Stimulated activated naive B cell treated with anti-CD40 and anti-IgM and Interleukin-4, amounts not matched to agents 10 μg/mL and 1 μg/mL and 100 μg/mL, for 72 hours (primary cell): ENCODE measurements around the gene SMARCA4.

ENCODE experiments used
- ATAC-seq, 2 donors: fragments of 150-1000 bp; cut with Tn5 transposase; replicated peaks; 2 replicates each; pipeline ENCODE4 v1.10.0; 2021; ENCODE audit warnings: moderate library complexity in 1 of 2
- DNase-seq: peaks from one replicate; pipeline ENCODE4 v3.0.0; 2021
- H3K27ac Mint-ChIP-seq: one replicate; pipeline ENCODE4 v1.8.0; 2022; ENCODE audit warnings: mild to moderate bottlenecking, mixed read lengths
- H3K27me3 Mint-ChIP-seq, 2 donors: one replicate each; pipeline ENCODE4 v1.8.0; 2022; ENCODE audit warnings: mixed read lengths in 2 of 2
- H3K36me3 Mint-ChIP-seq, 2 donors: one replicate each; pipeline ENCODE4 v1.8.0; 2022; ENCODE audit warnings: mixed read lengths in 2 of 2, mild to moderate bottlenecking in 1 of 2
- H3K4me1 Mint-ChIP-seq, 2 donors: one replicate each; pipeline ENCODE4 v1.8.0; 2022; ENCODE audit warnings: mixed read lengths in 2 of 2, mild to moderate bottlenecking in 1 of 2
- H3K4me3 Mint-ChIP-seq, 2 donors: one replicate each; pipeline ENCODE4 v1.8.0; 2022; ENCODE audit warnings: mild to moderate bottlenecking in 2 of 2, mixed read lengths in 2 of 2, moderate library complexity in 1 of 2
- H3K9me3 Mint-ChIP-seq, 2 donors: one replicate each; pipeline ENCODE4 v1.8.0; 2022; ENCODE audit warnings: mixed read lengths in 2 of 2, mild to moderate bottlenecking in 1 of 2

Gene SMARCA4

DNA sequence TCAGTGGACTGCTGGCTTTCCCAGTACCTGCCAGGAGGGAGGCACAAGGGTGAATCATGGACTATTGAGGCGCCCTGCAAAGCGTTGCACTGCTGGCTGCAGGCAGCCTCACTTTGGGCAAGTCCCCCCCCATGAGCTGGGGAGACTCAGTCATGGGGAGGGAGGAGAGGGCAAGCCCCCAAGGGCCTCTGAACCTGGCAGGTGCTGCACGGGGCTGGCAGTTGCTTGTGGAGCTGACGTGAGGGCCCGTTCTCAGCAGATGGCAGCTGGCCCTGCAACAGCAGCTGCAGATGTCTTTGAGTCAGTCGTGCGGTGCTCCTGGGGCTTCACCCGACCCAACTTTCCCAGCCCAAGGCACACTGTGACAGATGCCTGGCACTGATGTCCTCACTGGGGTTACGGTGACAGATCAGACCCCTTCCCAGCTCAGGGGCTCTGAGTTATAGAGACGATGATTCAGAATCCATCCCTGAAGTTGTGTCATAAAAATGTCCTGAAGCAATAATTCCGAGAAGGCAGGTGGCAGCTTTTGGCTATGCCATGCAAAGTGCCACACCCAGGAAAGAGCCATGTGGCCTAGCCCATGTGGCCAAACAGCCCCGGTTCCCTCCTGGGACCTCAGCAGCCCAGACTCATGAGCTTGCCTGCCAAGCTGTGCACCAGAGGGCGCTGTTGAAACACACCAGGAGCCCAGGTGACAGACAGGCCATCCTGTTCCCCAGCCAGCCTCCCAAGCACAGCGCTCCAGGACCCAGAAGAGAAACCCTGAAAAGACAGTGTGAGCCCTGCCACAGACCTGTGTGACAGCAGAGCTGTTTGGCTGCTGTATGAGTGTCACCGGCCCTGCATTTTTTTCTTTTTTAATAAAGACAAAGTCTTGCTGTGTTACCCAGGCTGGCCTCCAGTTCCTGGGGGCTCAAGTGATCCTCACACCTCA lies 74.9 kb downstream of the SMARCA4 start:
- peaks cover 5 to 7% of the 10 kb centered on the region in 2 donors for H3K27me3 Mint-ChIP-seq
- H3K4me3 Mint-ChIP-seq: peak overlapping the region in 1 of 2 donors; percentile 10
- DNase-seq: peak; percentile 87
- peak; percentile 94 to 95 for ATAC-seq
- no peaks in the 10 kb centered on the region for H3K9me3 Mint-ChIP-seq
- peak overlapping the region; percentile 95 for H3K27ac Mint-ChIP-seq
- peaks cover 68 to 80% of the 10 kb centered on the region in 2 donors for H3K36me3 Mint-ChIP-seq
- H3K4me1 Mint-ChIP-seq: peaks cover 12 to 27% of the 10 kb centered on the region in 2 donors

DNA sequence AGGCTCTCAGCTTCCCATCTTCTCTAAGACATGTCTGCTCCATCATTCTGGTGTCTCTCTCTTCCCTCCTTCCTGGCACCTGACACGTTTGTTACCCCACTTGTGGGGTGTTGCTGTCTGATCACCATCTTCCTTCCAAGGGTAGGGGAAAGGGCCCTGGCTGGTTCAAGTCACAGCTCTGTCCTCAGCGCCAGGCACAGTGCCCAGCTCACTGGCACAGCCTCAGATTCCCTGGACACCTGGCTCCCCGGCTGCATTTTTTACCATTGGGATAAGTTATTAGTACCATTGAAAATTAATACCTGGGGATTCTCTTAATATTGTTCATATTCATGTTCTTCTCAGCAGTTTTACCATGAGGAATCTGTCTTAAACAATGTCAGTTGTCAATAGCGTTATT lies 77.7 kb downstream of the SMARCA4 start:
- no peaks in the 10 kb centered on the region for H3K9me3 Mint-ChIP-seq
- H3K27me3 Mint-ChIP-seq: peaks cover 20 to 24% of the 10 kb centered on the region in 2 donors
- peaks cover 74 to 82% of the 10 kb centered on the region in 2 donors for H3K36me3 Mint-ChIP-seq
- DNase-seq: no peak
- ATAC-seq: no peak
- H3K4me3 Mint-ChIP-seq: no peak overlapping the region
- H3K27ac Mint-ChIP-seq: no peak overlapping the region
- peaks cover 12 to 27% of the 10 kb centered on the region in 2 donors for H3K4me1 Mint-ChIP-seq

DNA sequence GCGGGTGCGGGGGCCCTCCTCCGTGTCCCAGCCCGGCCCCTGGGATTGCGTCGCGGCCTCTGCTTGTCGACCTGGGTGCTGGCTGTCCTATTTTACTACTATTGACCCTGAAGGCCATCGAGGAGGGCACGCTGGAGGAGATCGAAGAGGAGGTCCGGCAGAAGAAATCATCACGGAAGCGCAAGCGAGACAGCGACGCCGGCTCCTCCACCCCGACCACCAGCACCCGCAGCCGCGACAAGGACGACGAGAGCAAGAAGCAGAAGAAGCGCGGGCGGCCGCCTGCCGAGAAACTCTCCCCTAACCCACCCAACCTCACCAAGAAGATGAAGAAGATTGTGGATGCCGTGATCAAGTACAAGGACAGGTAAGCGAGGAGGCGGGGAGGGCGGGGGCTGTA lies 80.4 kb downstream of the SMARCA4 start:
- Mint-ChIP-seq H3K27ac (no peak overlapping the region), H3K4me1 (peaks cover 6 to 16% of the 10 kb centered on the region in 2 donors), H3K9me3 (no peaks in the 10 kb centered on the region), H3K27me3 (peaks cover 28 to 35% of the 10 kb centered on the region in 2 donors), H3K4me3 (no peak overlapping the region), H3K36me3 (peaks cover 77% of the 10 kb centered on the region in 2 donors)
- ATAC-seq (no peak), DNase-seq (no peak)

GRCh38 chr19:11041966-11042627 lies 81.3 kb downstream of the SMARCA4 start:
- H3K4me3 Mint-ChIP-seq: no peak overlapping the region
- H3K36me3 Mint-ChIP-seq: peaks cover 78 to 80% of the 10 kb centered on the region in 2 donors
- ATAC-seq (no peak), DNase-seq (no peak)
- no peaks in the 10 kb centered on the region for H3K9me3 Mint-ChIP-seq
- H3K27ac Mint-ChIP-seq: no peak overlapping the region
- peaks cover 15 to 22% of the 10 kb centered on the region in 2 donors for H3K4me1 Mint-ChIP-seq
- H3K27me3 Mint-ChIP-seq: peaks cover 28 to 35% of the 10 kb centered on the region in 2 donors

DNA sequence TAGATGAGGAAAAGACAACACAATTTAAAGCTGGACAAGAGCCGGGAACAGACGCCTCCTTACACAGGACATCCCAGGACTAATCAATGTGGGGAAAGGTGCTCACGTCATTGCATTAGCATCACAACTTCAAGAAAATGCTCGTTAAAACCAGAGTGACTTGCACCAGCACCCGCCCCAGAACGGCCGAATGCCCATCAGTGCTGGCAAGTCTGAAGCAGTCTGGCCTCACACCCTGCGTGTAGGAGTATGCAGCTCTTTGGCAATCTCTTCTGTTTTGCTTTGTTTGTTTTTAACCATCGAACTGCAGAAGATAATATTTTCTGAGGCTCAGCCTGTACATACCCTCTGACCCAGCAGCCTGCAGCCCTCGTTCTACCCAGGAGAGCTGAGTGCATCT lies 83.6 kb downstream of the SMARCA4 start:
- Mint-ChIP-seq H3K27ac (no peak overlapping the region), H3K4me3 (no peak overlapping the region), H3K9me3 (no peaks in the 10 kb centered on the region), H3K4me1 (peaks cover 32 to 40% of the 10 kb centered on the region in 2 donors), H3K36me3 (peaks cover 69 to 74% of the 10 kb centered on the region in 2 donors), H3K27me3 (peaks cover 23 to 29% of the 10 kb centered on the region in 2 donors)
- DNase-seq: no peak
- ATAC-seq: no peak

- DNase-seq (no peak), ATAC-seq (no peak)
- Mint-ChIP-seq H3K27me3 (peaks cover 23 to 29% of the 10 kb centered on the region in 2 donors), H3K4me1 (peaks cover 39 to 51% of the 10 kb centered on the region in 2 donors), H3K36me3 (peaks cover 64 to 71% of the 10 kb centered on the region in 2 donors), H3K4me3 (no peak overlapping the region), H3K9me3 (no peaks in the 10 kb centered on the region), H3K27ac (no peak overlapping the region)
Observed at GRCh38 chr19:11045536-11045935, 84.7 kb downstream of the SMARCA4 start.

DNA sequence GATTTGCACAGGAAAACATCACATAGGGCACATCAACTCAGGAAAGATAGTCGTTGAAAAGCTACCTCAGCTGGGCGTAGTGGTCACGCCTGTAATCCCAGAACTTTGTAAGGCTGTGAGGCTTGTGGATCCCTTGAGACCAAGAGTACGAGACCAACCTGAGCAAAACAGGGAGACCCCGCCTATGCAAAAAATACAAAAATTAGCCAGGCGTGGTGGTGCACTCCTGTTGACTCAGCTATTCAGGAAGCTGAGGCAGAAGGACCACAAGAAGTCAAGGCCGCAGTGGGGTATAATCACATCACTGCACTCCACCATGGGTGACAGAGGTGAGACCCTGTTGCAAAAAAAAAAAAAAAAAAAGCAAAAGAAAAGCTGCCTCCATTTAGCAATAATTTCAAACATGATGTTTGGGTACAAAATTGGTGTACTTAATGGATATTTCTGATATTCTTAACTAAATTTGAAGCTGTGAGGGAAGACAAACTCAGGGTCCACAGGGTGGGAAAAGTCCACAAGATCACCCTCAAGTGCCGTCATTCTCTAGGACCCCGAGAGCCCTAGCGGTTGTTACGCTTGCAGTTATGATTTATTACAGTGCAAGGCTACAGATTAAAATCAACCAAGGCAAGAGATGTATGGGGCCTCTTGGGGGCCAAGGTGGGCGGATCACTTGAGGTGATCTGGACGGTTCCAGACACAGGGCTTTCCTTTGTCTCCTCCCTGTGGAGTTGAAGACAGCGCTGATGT lies 86.0 kb downstream of the SMARCA4 start:
- Mint-ChIP-seq H3K4me1 (peaks cover 45 to 62% of the 10 kb centered on the region in 2 donors), H3K27me3 (peaks cover 15 to 20% of the 10 kb centered on the region in 2 donors), H3K4me3 (no peak overlapping the region), H3K36me3 (peaks cover 60 to 63% of the 10 kb centered on the region in 2 donors), H3K27ac (peak overlapping the region; percentile 42), H3K9me3 (no peaks in the 10 kb centered on the region)
- ATAC-seq (peak in 1 of 2 donors; percentile 64), DNase-seq (peak; percentile 27)

- ATAC-seq (no peak), DNase-seq (no peak)
- H3K4me1 Mint-ChIP-seq: peaks cover 55 to 73% of the 10 kb centered on the region in 2 donors
- no peak overlapping the region for H3K27ac Mint-ChIP-seq
- no peak overlapping the region for H3K4me3 Mint-ChIP-seq
- H3K36me3 Mint-ChIP-seq: peaks cover 60 to 61% of the 10 kb centered on the region in 2 donors
- H3K9me3 Mint-ChIP-seq: no peaks in the 10 kb centered on the region
- peaks cover 7 to 11% of the 10 kb centered on the region in 2 donors for H3K27me3 Mint-ChIP-seq
Observed at GRCh38 chr19:11047866-11048265, 87.0 kb downstream of the SMARCA4 start.

DNA sequence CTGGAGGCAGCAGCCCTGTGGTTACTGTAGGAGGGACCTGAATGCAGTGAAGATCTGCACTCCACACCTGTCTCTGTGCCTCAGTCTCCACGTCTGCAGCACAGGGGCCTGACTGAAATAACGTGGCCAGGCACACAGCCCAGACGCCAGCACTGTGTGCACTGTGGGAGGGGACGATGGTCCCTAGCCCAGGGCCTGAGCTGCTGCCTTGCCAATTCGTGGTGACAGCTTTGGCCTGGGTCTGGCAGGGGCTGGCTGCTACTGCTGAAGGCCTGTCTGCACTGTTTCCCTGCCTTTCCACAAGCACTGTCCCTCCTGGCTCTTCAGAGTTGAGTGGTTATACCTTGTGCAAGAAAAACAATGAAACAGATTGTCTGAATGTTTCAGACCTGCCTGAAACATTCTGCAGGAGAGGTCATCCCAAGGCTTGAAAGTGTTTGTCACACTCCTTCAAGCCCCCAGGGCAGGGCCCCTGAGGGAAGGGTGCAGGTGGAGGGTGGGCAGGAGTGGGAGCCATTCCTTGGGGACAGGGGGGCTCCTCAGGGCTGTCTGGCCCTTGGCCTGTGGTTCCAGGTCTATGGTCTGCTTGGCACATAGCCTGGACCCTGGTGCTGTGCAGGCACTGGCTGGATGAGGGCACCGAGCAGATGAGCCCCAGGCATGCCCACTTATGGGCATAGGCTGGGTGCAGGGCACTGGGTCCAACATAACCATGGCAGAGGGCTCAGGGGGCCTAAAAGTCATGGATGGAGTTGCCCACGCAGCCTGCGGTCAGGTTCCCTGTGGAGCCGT lies 89.7 kb downstream of the SMARCA4 start:
- Mint-ChIP-seq H3K27ac (no peak overlapping the region), H3K27me3 (peaks cover 5 to 9% of the 10 kb centered on the region in 2 donors), H3K9me3 (no peaks in the 10 kb centered on the region), H3K36me3 (peaks cover 57 to 62% of the 10 kb centered on the region in 2 donors), H3K4me3 (no peak overlapping the region), H3K4me1 (peaks cover 54 to 87% of the 10 kb centered on the region in 2 donors)
- DNase-seq (no peak), ATAC-seq (no peak)

- H3K4me1 Mint-ChIP-seq: peaks cover 32 to 56% of the 10 kb centered on the region in 2 donors
- peaks cover 5 to 14% of the 10 kb centered on the region in 2 donors for H3K27me3 Mint-ChIP-seq
- no peaks in the 10 kb centered on the region for H3K9me3 Mint-ChIP-seq
- H3K36me3 Mint-ChIP-seq: peaks cover 49 to 63% of the 10 kb centered on the region in 2 donors
- DNase-seq: no peak
- ATAC-seq: no peak
- no peak overlapping the region for H3K4me3 Mint-ChIP-seq
- no peak overlapping the region for H3K27ac Mint-ChIP-seq
Observed at GRCh38 chr19:11053817-11054195, 93.0 kb downstream of the SMARCA4 start.

DNA sequence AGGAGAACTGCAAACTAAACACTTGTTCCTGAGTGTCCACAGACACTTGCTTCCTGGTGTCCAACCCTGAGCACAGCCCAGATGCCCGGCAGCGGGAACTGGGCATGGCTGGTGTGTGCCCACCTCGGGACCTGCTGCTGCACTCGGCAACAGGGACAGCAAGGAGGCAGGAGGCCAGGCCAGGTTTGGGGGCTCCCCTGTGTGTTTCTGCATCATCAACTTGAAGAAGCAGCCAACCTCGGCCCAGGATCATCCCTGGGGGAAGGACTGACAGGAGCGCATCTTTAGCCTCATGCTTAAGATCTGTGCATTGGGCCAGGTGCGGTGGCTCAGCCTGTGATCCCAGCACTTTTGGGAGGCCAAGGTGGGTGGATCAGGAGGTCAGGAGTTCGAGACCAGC lies 93.4 kb downstream of the SMARCA4 start:
- Mint-ChIP-seq H3K9me3 (no peaks in the 10 kb centered on the region), H3K4me1 (peaks cover 28 to 52% of the 10 kb centered on the region in 2 donors), H3K27ac (no peak overlapping the region), H3K36me3 (peaks cover 50 to 63% of the 10 kb centered on the region in 2 donors), H3K4me3 (no peak overlapping the region), H3K27me3 (peaks cover 5 to 14% of the 10 kb centered on the region in 2 donors)
- ATAC-seq (no peak), DNase-seq (no peak)

DNA sequence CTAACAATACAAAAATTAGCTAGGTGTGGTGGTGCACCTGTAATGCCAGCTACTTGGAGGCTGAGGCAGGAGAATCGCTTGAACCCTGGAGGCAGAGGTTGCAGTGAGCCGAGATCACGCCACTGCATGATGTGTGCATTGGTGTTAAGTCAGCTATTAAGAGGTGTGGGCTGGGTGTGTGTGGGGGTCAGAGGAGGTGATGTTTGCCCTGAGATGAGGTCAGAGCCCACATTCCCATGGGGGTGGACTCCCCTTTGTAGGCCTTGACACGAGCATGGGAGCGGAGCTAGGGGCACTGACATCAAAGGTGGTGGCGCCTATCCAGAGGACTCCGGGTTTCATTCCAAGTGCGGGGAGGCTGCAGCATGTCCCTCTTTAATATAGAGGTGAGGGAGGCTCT lies 93.8 kb downstream of the SMARCA4 start:
- no peak overlapping the region for H3K4me3 Mint-ChIP-seq
- peaks cover 25 to 48% of the 10 kb centered on the region in 2 donors for H3K4me1 Mint-ChIP-seq
- no peak for DNase-seq
- no peak overlapping the region for H3K27ac Mint-ChIP-seq
- H3K27me3 Mint-ChIP-seq: peaks cover 5 to 14% of the 10 kb centered on the region in 2 donors
- peaks cover 54 to 67% of the 10 kb centered on the region in 2 donors for H3K36me3 Mint-ChIP-seq
- no peaks in the 10 kb centered on the region for H3K9me3 Mint-ChIP-seq
- no peak for ATAC-seq

GRCh38 chr19:11058246-11059030 lies 97.6 kb downstream of the SMARCA4 start:
- H3K27me3 Mint-ChIP-seq: peaks cover 5 to 14% of the 10 kb centered on the region in 2 donors
- H3K4me3 Mint-ChIP-seq: no peak overlapping the region
- no peaks in the 10 kb centered on the region for H3K9me3 Mint-ChIP-seq
- DNase-seq: no peak
- ATAC-seq: no peak
- H3K36me3 Mint-ChIP-seq: peaks cover 61 to 76% of the 10 kb centered on the region in 2 donors
- no peak overlapping the region for H3K27ac Mint-ChIP-seq
- H3K4me1 Mint-ChIP-seq: peaks cover 4 to 14% of the 10 kb centered on the region in 2 donors
